Prostate gland (tissue), 2 donors: ENCODE results near the gene SNED1. TPM values are rescaled to one million over a fixed set of nuclear protein-coding genes. Genes with fewer than 3 reads are reported as not detected.

Experiments used
- DNase-seq: peaks from one replicate; pipeline ENCODE4 v3.0.0-alpha.2; 2019; ENCODE audit warnings: low spot score
- H3K27ac ChIP-seq, 2 donors: fragments of 200-600 bp; sonication (generic); 2 replicates each; pipeline ENCODE4 v1.5.1; 2017 to 2019
- H3K27me3 ChIP-seq: fragments of 200-600 bp; sonication (generic); replicated peaks from 2 replicates; pipeline ENCODE4 v1.5.1; 2019; ENCODE audit not compliant: insufficient read depth
- H3K36me3 ChIP-seq, 2 donors: fragments of 200-600 bp; sonication (generic); 1 replicate in 1 of 2; 2 replicates in 1 of 2; pipeline versions ENCODE4 v1.5.1 to v1.8.1; 2017 to 2019
- H3K4me1 ChIP-seq: fragments of 200-600 bp; sonication (generic); replicated peaks from 2 replicates; pipeline ENCODE4 v1.5.1; 2019
- H3K4me3 ChIP-seq, 2 donors: fragments of 200-600 bp; sonication (generic); 2 replicates each; pipeline ENCODE4 v1.5.1; 2017 to 2019
- H3K9me3 ChIP-seq: fragments of 200-600 bp; sonication (generic); 2 replicates; pipeline ENCODE4 v1.5.1; 2017
- POLR2A ChIP-seq: fragments of 450-650 bp; IDR thresholded peaks from one replicate; pipeline ENCODE4 v1.6.1; 2016; ENCODE audit warnings: antibody characterized with exemption, mild to moderate bottlenecking
- POLR2AphosphoS5 ChIP-seq: sonication (generic); formaldehyde crosslinking; IDR thresholded peaks from one replicate; pipeline ENCODE4 v1.6.1; 2017; ENCODE audit warnings: antibody characterized with exemption
- WGBS: methylation state at CpG from one replicate; pipeline ENCODE4 v1.1.5; 2018; 5-methylcytosine and 5-hydroxymethylcytosine counted together
- intact Hi-C: fragments of 100-400 bp; cut with DNase I; formaldehyde crosslinking; loops from one replicate; pipeline ENCODE4 v1.14.2; 2022
- total RNA-seq, 2 donors: library from RNA; depleted of rRNA; stranded (reverse); fragments of >200 nt; gene quantifications; one replicate each; pipeline ENCODE4 v1.1.0, GENCODE V29; 2016
- TF ChIP-seq, protein P1 (sequence below), 4 experiments: fragments of 200-600 bp in 2 of 4; fragments of 450-650 bp in 2 of 4; sonication (generic) in 2 of 4; IDR thresholded peaks; 1 replicate in 3 of 4; 2 replicates in 1 of 4; pipeline ENCODE4 v1.5.1; 2016 to 2019; ENCODE audit warnings: antibody characterized with exemption in 4 of 4, mild to moderate bottlenecking in 2 of 4, moderate library complexity in 2 of 4

SNED1 gene
- total RNA-seq, 2 donors from 2014 or later: 32.0 to 115 TPM

DNA sequence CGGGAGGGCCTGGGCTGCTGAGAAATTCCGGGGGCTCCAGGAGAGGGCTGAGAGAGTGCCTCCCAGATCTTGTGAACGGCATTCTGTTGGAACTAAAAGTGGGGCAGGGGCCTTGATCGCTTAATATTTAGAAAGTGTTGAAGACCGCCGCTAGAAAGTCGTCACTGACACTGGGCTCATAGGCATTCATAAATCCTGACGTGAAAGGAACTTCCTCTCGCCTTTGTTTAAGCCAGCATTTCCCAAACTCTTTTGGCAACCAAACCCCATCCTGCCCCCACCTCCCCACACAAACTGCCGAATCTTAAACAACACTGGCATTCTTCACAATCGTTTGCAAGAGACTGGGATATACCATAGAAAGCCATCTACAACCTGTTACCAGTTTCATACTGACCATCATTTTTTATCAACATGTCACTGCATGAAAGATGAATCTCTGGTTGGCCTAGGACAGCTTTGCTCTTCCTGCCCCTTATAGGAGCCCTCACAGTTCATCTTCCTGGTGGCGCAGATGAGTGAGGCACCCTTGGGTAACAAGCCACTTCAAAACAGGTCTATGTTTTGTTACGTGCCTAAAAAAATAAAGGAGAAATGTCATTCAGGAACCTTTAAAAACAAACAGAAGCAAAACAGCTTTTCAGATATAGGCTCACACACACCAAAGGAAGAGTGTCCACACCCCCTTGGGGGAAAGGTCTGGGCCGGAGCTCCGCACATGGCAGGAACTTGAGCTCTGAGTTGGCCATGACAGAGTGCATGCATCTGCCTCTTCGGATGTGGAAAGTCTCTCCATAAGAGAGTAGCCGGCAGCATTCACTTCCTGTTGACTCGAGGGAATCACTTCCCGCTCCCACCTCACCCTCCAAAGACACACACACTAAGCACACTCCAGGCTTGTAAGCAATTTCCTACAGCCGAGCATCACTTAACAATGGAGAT, 90.6 kb downstream of the SNED1 start:
- peaks cover 16% of the 10 kb centered on the region for H3K4me1 ChIP-seq
- no peaks in the 10 kb centered on the region for H3K9me3 ChIP-seq
- no peak for TF ChIP-seq POLR2A
- TF ChIP-seq, protein P1, sequence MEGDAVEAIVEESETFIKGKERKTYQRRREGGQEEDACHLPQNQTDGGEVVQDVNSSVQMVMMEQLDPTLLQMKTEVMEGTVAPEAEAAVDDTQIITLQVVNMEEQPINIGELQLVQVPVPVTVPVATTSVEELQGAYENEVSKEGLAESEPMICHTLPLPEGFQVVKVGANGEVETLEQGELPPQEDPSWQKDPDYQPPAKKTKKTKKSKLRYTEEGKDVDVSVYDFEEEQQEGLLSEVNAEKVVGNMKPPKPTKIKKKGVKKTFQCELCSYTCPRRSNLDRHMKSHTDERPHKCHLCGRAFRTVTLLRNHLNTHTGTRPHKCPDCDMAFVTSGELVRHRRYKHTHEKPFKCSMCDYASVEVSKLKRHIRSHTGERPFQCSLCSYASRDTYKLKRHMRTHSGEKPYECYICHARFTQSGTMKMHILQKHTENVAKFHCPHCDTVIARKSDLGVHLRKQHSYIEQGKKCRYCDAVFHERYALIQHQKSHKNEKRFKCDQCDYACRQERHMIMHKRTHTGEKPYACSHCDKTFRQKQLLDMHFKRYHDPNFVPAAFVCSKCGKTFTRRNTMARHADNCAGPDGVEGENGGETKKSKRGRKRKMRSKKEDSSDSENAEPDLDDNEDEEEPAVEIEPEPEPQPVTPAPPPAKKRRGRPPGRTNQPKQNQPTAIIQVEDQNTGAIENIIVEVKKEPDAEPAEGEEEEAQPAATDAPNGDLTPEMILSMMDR (IDR thresholded peaks at IDR 0.05): no peak
- TF ChIP-seq POLR2AphosphoS5: no peak
- peak overlapping the region in 1 of 2 donors; percentile 51 for H3K27ac ChIP-seq
- H3K36me3 ChIP-seq: peaks cover 0 to 6% of the 10 kb centered on the region in 2 donors
- 85% methylated on average over 20 of the region's 20 CpGs for WGBS
- DNase-seq: no peak
- no peak overlapping the region for H3K4me3 ChIP-seq
- intact Hi-C loops: no loop called here
- H3K27me3 ChIP-seq: no peaks in the 10 kb centered on the region

DNA sequence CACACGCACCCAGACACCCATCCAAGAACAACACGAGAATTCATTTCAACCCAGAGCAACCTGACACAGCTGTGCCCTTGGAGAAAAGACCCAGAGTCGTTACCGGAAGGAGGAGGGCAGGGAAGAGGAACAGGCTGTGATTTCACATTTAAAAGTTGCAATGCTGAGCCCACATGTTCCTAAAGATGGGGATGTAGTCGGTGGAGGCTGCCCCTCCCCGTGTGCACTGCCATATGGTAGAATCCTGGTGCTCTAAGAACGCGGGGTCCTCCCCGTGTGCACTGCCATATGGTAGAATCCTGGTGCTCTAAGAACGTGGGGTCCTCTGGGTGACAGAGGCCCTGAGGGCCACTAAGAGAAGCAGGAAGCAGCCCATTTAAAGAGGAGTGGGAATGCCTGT, 92.8 kb downstream of the SNED1 start:
- WGBS: 83% methylated on average over 10 of the region's 10 CpGs
- DNase-seq: no peak
- H3K27me3 ChIP-seq: no peaks in the 10 kb centered on the region
- intact Hi-C loops: no loop called here
- H3K27ac ChIP-seq: peak overlapping the region; percentile 77 to 86
- H3K4me3 ChIP-seq: no peak overlapping the region
- peaks cover 24% of the 10 kb centered on the region for H3K4me1 ChIP-seq
- H3K36me3 ChIP-seq: peaks cover 6% of the 10 kb centered on the region in 2 donors
- TF ChIP-seq POLR2AphosphoS5 (no peak), POLR2A (no peak)
- TF ChIP-seq, protein P1 (IDR thresholded peaks at IDR 0.05): no peak
- H3K9me3 ChIP-seq: no peaks in the 10 kb centered on the region

DNA sequence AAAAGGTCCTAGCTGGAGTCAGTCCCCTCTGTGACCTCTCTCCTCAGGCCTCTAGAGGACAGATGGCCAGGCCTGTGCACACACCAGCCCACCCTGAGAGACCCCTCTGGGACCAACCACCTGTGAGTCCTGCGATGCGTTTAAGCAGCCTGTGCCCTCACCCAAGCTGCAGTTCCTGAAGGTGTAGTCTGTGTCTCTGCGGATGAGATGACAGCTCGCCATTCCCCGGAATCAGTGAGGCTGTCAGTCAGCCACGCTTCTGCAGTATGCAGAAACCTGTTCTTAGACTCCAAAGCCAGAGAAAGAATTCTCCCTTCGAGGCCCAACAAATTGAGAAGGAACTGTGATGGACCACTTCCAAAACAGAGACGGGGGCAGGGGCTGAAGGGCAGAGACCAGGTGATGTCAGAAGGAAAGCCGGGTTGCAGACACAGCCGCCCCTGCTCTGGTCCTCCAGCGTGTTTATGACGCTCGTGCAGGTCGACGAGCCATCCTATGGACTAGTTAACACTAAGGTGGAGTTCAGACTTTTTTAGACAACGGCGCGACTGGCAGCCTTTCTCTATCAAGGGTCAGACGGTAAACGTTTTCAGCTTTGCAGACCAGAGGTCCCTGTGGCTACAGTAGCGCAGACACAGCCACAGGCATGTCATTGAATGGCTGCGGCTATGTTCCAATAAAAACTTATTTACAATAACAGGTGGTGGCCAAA, 93.5 kb downstream of the SNED1 start:
- Histone ChIP-seq H3K27ac (peak overlapping the region; percentile 77 to 86), H3K27me3 (no peaks in the 10 kb centered on the region), H3K36me3 (peaks cover 6 to 10% of the 10 kb centered on the region in 2 donors), H3K4me1 (peaks cover 24% of the 10 kb centered on the region), H3K9me3 (no peaks in the 10 kb centered on the region), H3K4me3 (no peak overlapping the region)
- no peak for TF ChIP-seq POLR2A
- TF ChIP-seq, protein P1 (IDR thresholded peaks at IDR 0.05): no peak
- no peak for TF ChIP-seq POLR2AphosphoS5
- WGBS: 87% methylated on average over 22 of the region's 22 CpGs
- no peak for DNase-seq
- intact Hi-C loops: no loop called here

DNA sequence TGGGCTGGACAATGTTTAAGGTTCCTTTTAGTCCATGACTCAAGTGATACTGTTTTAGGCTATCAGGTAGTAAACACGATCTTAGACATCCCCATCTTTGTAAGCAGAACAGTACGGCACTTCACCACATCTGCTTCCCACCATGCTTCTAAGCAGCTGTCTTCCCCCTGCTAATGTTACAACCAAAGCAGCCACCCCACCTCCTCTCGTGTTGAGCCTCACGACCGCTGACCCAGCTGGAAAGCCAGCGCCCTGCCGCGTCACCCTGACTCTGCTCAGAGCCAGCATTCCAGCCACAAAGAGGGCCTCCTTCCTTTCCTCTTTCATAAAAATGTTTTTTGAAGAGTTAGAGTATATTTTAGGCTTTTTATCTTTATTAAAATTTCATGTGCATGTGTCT, 94.3 kb downstream of the SNED1 start:
- Histone ChIP-seq H3K36me3 (peaks cover 6 to 10% of the 10 kb centered on the region in 2 donors), H3K4me1 (peaks cover 24% of the 10 kb centered on the region), H3K4me3 (no peak overlapping the region), H3K9me3 (no peaks in the 10 kb centered on the region), H3K27me3 (no peaks in the 10 kb centered on the region), H3K27ac (peak overlapping the region; percentile 77 to 86)
- no peak for DNase-seq
- TF ChIP-seq POLR2A (no peak), POLR2AphosphoS5 (no peak)
- TF ChIP-seq, protein P1 (IDR thresholded peaks at IDR 0.05): no peak
- intact Hi-C loops: no loop called here
- 78% methylated on average over 8 of the region's 8 CpGs for WGBS
